ENCODE data around the gene SERPINA5. TPM values are rescaled to one million over a fixed set of nuclear protein-coding genes. Genes with fewer than 3 reads are reported as not detected.

SERPINA5 gene
- polyA plus RNA-seq, 2 of the 4 experiments (the other 2 are of a cell fraction), result 0.74 to 0.78 TPM

DNA sequence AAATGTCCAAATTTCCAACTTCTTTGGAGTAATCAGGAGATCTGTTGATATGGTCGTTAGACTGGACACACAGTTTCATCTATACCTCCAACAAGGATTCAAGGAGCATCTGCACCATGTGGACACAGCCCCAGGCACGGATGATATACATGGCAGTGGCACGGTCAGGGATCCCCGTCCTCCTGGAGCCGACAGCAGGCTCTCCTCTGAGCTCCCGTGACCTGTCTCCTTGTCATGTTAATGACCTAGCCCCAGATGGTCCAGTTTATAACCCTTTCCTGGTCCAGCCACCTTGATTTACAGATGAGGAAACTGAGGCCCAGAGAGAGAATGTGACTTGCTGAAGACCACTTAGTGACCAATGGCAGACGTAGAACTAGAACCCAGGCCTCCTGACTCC lies 36.5 kb upstream of the SERPINA5 start:
- H3K4me2 ChIP-seq, result no peak overlapping the region
- POLR2A ChIA-PET, result no interaction called here
- TF ChIP-seq, protein P1, sequence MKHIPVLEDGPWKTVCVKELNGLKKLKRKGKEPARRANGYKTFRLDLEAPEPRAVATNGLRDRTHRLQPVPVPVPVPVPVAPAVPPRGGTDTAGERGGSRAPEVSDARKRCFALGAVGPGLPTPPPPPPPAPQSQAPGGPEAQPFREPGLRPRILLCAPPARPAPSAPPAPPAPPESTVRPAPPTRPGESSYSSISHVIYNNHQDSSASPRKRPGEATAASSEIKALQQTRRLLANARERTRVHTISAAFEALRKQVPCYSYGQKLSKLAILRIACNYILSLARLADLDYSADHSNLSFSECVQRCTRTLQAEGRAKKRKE (CRISPR knock-in tag; IDR thresholded peaks at IDR 0.05; ENCODE audit: low read depth), result no peak
- no peak for DNase-seq (ENCODE audit: low read depth in 1 of 2, low spot score in 1 of 2)
- FAIRE-seq, result no peak
- H3K4me3 ChIP-seq, result no peak overlapping the region
- no peak overlapping the region for H3K27ac ChIP-seq
- 67% methylated on average over 7 of the region's 7 CpGs for WGBS (ENCODE audit: missing lambda C conversion rate)
- no peaks in the 10 kb centered on the region for H3K9me3 ChIP-seq
- CTCF ChIA-PET, result interaction anchor here (1.2 to 1.9 kb wide), 5 partner anchors 9 to 111 kb away, joined by 3 to 6 read pairs (median 4); no protein-coding TSS in a partner anchor
- no peaks in the 10 kb centered on the region; the same call in 2 of the 3 replicates for H3K4me1 ChIP-seq
- no peak for ATAC-seq

DNA sequence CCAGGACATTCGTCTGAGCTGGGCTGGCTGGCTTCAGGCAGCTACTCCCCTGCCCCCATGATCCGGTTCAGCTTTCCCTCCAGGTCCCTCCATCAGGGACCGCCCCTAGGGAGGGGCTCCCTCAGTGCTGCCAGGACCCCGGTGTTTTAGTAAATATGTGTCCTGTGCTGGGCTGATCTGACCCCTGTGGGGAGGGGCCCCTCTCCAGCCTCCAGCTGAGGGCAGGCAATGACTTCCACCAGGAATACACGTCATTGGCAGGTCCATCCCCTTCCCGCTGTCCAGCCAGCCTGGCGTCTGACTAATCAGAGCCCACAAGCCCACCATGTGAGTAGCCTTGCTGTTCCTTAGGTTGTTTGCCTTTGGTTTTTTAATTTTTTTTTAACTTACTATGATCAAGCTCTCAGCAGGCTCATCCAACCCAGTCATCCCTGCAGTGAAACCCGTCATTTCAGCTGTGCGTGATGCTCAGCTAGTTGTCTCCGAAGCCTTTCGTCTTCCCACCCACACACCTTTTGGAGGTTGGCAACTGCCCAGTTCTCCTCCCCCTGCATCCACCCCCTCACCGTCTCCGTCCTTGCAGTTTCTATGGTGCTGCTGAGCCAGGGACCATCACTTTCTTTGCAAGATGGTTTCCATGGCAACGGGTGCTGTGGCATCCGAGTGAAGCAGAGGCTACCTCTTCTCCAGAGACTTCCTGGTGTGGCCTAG lies 35.9 kb upstream of the SERPINA5 start:
- 67% methylated on average over 12 of the region's 15 CpGs for WGBS (ENCODE audit: missing lambda C conversion rate)
- no peak overlapping the region for H3K4me2 ChIP-seq
- H3K4me1 ChIP-seq, result no peaks in the 10 kb centered on the region; the same call in 2 of the 3 replicates
- no peak for FAIRE-seq
- H3K4me3 ChIP-seq, result no peak overlapping the region
- H3K9me3 ChIP-seq, result no peaks in the 10 kb centered on the region
- no peak for ATAC-seq
- TF ChIP-seq, protein P2, sequence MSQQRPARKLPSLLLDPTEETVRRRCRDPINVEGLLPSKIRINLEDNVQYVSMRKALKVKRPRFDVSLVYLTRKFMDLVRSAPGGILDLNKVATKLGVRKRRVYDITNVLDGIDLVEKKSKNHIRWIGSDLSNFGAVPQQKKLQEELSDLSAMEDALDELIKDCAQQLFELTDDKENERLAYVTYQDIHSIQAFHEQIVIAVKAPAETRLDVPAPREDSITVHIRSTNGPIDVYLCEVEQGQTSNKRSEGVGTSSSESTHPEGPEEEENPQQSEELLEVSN (IDR thresholded peaks at IDR 0.05; ENCODE audit: borderline replicate concordance, low read depth), result no peak
- no peak for TF ChIP-seq EHMT2 (IDR thresholded peaks at IDR 0.05; ENCODE audit: low read depth)
- POLR2A ChIA-PET, result no interaction called here
- H3K27ac ChIP-seq, result no peak overlapping the region
- no peak for DNase-seq (ENCODE audit: low read depth in 1 of 2, low spot score in 1 of 2)
- CTCF ChIA-PET, result interaction anchor here (1.2 to 1.9 kb wide), 3 partner anchors 8 to 111 kb away, joined by 3 to 6 read pairs (median 4); no protein-coding TSS in a partner anchor

DNA sequence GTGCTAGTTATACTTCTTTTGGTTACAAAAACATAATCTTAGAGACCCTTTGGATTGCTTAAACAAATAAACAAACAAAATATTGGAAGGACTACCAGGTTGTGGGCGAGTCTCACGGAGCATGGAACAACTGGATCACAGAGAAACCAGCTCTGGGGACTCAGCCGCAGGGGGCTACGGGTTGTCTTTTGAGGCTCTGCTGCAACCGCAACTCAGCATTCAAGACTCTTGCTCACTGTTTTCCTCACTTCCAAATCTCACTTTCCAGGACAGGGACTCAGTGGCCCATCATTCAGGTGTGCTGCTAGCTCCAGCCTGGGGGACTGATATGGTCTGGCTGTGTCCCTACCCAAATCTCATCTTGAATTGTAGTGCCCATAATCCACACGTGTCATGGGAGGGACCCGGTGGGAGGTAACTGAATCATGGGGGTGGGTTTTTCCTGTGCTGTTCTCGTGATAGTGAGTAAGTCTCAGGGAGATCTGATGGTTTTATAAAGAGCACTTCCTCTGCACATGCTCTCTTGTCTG lies 34.0 kb upstream of the SERPINA5 start:
- TF ChIP-seq RNF2 (IDR thresholded peaks at IDR 0.05; ENCODE audit: borderline replicate concordance, low read depth) (no peak), PHF8 (IDR thresholded peaks at IDR 0.05; ENCODE audit: borderline replicate concordance, low read depth) (no peak), RAD21 (conservative IDR thresholded peaks at IDR 0.05 in 1 of 2, IDR thresholded peaks at IDR 0.05 in 1 of 2) (no peak)
- Histone ChIP-seq H3K9me3 (no peaks in the 10 kb centered on the region), H3K27ac (no peak overlapping the region), H3K4me2 (no peak overlapping the region), H3K4me1 (no peaks in the 10 kb centered on the region), H3K4me3 (no peak overlapping the region)
- no peak for ATAC-seq
- ChIA-PET CTCF (no interaction called here), POLR2A (no interaction called here)
- DNase-seq (ENCODE audit: low read depth in 1 of 2, low spot score in 1 of 2), result no peak
- no peak for FAIRE-seq
- 60% methylated on average over 8 of the region's 8 CpGs for WGBS (ENCODE audit: missing lambda C conversion rate)

DNA sequence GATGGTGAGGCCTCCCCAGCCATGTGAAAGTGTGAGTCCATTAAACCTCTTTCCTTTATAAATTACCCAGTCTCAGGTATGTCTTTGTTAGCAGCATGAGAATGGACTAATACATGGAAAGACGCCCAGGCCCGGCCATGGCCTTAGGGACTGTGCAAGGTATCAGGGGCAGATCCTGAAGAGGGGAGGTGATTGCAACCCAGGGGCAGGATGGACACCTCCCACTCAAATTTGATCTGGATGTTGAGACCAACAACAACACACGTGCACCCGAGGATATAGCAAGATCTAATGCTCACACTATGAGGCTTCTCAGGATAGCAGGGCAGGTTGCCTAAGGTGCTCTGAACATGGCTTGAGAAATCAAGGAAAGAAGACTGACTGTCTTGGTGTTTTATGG lies 33.5 kb upstream of the SERPINA5 start:
- no peak for ATAC-seq
- H3K27ac ChIP-seq, result no peak overlapping the region
- CTCF ChIA-PET, result interaction anchor here (1.7 kb wide), 1 partner anchor 114 kb away, joined by 9 read pairs; no protein-coding TSS in a partner anchor
- H3K4me2 ChIP-seq, result no peak overlapping the region
- POLR2A ChIA-PET, result no interaction called here
- no peaks in the 10 kb centered on the region for H3K4me1 ChIP-seq
- TF ChIP-seq FOSL2 (IDR thresholded peaks at IDR 0.05) (no peak), FOSL2 (CRISPR knock-in tag; IDR thresholded peaks at IDR 0.05) (no peak), POLR2A (IDR thresholded peaks at IDR 0.05; ENCODE audit: low read length) (no peak), RFX5 (IDR thresholded peaks at IDR 0.05) (no peak), KDM5A (IDR thresholded peaks at IDR 0.05) (no peak), PHF8 (IDR thresholded peaks at IDR 0.05; ENCODE audit: borderline replicate concordance, low read depth) (no peak), HOXB5 (CRISPR knock-in tag; IDR thresholded peaks at IDR 0.05) (no peak), CHD4 (IDR thresholded peaks at IDR 0.05; ENCODE audit: borderline replicate concordance) (no peak), EHF (CRISPR knock-in tag; IDR thresholded peaks at IDR 0.05) (no peak), ZNF302 (CRISPR knock-in tag; IDR thresholded peaks at IDR 0.05) (no peak), JUNB (IDR thresholded peaks at IDR 0.05) (no peak), EP300 (IDR thresholded peaks at IDR 0.05) (no peak)
- no peak for DNase-seq (ENCODE audit: low read depth in 1 of 2, low spot score in 1 of 2)
- H3K9me3 ChIP-seq, result no peaks in the 10 kb centered on the region
- no peak for FAIRE-seq
- WGBS (ENCODE audit: missing lambda C conversion rate), result 32% methylated on average over 4 of the region's 4 CpGs
- H3K4me3 ChIP-seq, result no peak overlapping the region

Measured in A549 (cell line).